ENCODE data around the gene NRN1L.
"Not testable (repeated sequence)": the region's sequence is repeated elsewhere in the genome, so short reads cannot be mapped to it uniquely, and the experiment has no call there.

NRN1L gene

DNA sequence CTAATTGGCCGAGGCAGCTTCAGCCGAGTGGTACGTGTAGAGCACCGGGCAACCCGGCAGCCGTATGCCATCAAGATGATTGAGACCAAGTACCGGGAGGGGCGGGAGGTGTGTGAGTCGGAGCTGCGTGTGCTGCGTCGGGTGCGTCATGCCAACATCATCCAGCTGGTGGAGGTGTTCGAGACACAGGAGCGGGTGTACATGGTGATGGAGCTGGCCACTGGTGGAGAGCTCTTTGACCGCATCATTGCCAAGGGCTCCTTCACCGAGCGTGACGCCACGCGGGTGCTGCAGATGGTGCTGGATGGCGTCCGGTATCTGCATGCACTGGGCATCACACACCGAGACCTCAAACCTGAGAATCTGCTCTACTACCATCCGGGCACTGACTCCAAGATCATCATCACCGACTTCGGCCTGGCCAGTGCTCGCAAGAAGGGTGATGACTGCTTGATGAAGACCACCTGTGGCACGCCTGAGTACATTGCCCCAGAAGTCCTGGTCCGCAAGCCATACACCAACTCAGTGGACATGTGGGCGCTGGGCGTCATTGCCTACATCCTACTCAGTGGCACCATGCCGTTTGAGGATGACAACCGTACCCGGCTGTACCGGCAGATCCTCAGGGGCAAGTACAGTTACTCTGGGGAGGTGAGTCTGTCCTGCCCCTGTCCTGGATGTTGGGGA, 24.5 kb downstream of the NRN1L start:
- Histone ChIP-seq H3K9ac (ENCODE audit: low read length) (no peak overlapping the region), H3K23ac (ENCODE audit: low read length) (no peak overlapping the region), H3K27ac (ENCODE audit: low read depth, low read length) (no peak overlapping the region), H3K79me1 (ENCODE audit: low read length) (no peaks in the 10 kb centered on the region), H3K27me3 (ENCODE audit: insufficient read depth, low read length) (no peaks in the 10 kb centered on the region), H3K4me1 (ENCODE audit: control insufficient read depth in 1 of 2, insufficient read depth in 2 of 2, low read length in 2 of 2) (no peaks in the 10 kb centered on the region), H3K36me3 (ENCODE audit: control insufficient read depth in 1 of 2, insufficient read depth in 2 of 2, low read length in 2 of 2) (peaks cover 20% of the 10 kb centered on the region in 2 experiments), H4K91ac (ENCODE audit: low read depth, low read length) (no peak overlapping the region), H2BK12ac (ENCODE audit: low read length) (no peak overlapping the region), H3K18ac (ENCODE audit: low read length) (no peak overlapping the region), H3K4ac (ENCODE audit: low read depth, low read length) (no peak overlapping the region), H2AK5ac (ENCODE audit: low read length) (no peak overlapping the region), H4K8ac (ENCODE audit: low read depth, low read length) (no peak overlapping the region), H3K79me2 (ENCODE audit: control insufficient read depth, insufficient read depth, low read length, poor library complexity) (no peaks in the 10 kb centered on the region), H2BK120ac (ENCODE audit: insufficient read depth, low read length, poor library complexity) (no peak overlapping the region), H2BK5ac (ENCODE audit: low read depth, low read length, poor library complexity) (no peak overlapping the region), H3K9me3 (ENCODE audit: insufficient read depth, low read depth, low read length) (peaks cover 2% of the 10 kb centered on the region), H2AFZ (ENCODE audit: insufficient read depth, low read length, poor library complexity) (no peak overlapping the region), H3K14ac (ENCODE audit: low read length) (no peak overlapping the region), H4K12ac (ENCODE audit: low read depth, low read length) (no peak overlapping the region), H3K4me3 (ENCODE audit: low read depth, low read length) (no peak overlapping the region), H3K4me2 (ENCODE audit: low read length) (no peak overlapping the region)
- WGBS (ENCODE audit: extremely low coverage, insufficient coverage, insufficient read length): no CpG with 5 or more reads among the region's 36 CpGs
- DNase-seq: no peak

DNA sequence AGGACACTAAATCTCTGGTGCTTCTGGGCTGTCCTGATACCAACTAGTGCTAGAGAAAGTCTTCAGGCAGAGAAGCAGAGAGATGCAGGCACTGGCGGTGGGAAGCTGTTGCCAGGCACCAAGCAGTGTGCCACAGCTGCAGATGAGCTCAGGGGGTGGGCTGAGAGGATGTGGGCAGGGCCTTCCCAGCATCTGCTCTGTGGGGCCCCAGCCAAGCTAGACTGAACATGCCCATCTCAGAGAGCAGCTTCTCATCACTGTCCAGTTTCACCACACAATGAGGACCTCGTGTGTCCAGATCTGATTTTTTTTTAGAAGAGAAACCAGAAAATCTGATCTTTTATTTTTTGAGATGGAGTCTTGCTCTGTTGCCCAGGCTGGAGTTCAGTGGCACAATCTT, 25.5 kb downstream of the NRN1L start:
- Histone ChIP-seq H4K8ac (ENCODE audit: low read depth, low read length) (no peak overlapping the region), H3K27ac (ENCODE audit: low read depth, low read length) (no peak overlapping the region), H2BK12ac (ENCODE audit: low read length) (no peak overlapping the region), H3K4ac (ENCODE audit: low read depth, low read length) (no peak overlapping the region), H3K18ac (ENCODE audit: low read length) (no peak overlapping the region), H3K9me3 (ENCODE audit: insufficient read depth, low read depth, low read length) (peaks cover 2% of the 10 kb centered on the region), H3K23ac (ENCODE audit: low read length) (peak overlapping the region; percentile 61), H2AK5ac (ENCODE audit: low read length) (no peak overlapping the region), H3K79me2 (ENCODE audit: control insufficient read depth, insufficient read depth, low read length, poor library complexity) (no peaks in the 10 kb centered on the region), H3K4me3 (ENCODE audit: low read depth, low read length) (no peak overlapping the region), H2BK5ac (ENCODE audit: low read depth, low read length, poor library complexity) (no peak overlapping the region), H3K79me1 (ENCODE audit: low read length) (no peaks in the 10 kb centered on the region), H4K12ac (ENCODE audit: low read depth, low read length) (no peak overlapping the region), H3K27me3 (ENCODE audit: insufficient read depth, low read length) (no peaks in the 10 kb centered on the region), H4K91ac (ENCODE audit: low read depth, low read length) (no peak overlapping the region), H3K9ac (ENCODE audit: low read length) (no peak overlapping the region), H3K14ac (ENCODE audit: low read length) (no peak overlapping the region), H2AFZ (ENCODE audit: insufficient read depth, low read length, poor library complexity) (no peak overlapping the region), H2BK120ac (ENCODE audit: insufficient read depth, low read length, poor library complexity) (no peak overlapping the region), H3K4me1 (ENCODE audit: control insufficient read depth in 1 of 2, insufficient read depth in 2 of 2, low read length in 2 of 2) (peaks cover 4 to 6% of the 10 kb centered on the region in 2 experiments), H3K4me2 (ENCODE audit: low read length) (no peak overlapping the region), H3K36me3 (ENCODE audit: control insufficient read depth in 1 of 2, insufficient read depth in 2 of 2, low read length in 2 of 2) (peaks cover 20% of the 10 kb centered on the region in 2 experiments)
- DNase-seq: no peak
- WGBS (ENCODE audit: extremely low coverage, insufficient coverage, insufficient read length): no CpG with 5 or more reads among the region's 2 CpGs

DNA sequence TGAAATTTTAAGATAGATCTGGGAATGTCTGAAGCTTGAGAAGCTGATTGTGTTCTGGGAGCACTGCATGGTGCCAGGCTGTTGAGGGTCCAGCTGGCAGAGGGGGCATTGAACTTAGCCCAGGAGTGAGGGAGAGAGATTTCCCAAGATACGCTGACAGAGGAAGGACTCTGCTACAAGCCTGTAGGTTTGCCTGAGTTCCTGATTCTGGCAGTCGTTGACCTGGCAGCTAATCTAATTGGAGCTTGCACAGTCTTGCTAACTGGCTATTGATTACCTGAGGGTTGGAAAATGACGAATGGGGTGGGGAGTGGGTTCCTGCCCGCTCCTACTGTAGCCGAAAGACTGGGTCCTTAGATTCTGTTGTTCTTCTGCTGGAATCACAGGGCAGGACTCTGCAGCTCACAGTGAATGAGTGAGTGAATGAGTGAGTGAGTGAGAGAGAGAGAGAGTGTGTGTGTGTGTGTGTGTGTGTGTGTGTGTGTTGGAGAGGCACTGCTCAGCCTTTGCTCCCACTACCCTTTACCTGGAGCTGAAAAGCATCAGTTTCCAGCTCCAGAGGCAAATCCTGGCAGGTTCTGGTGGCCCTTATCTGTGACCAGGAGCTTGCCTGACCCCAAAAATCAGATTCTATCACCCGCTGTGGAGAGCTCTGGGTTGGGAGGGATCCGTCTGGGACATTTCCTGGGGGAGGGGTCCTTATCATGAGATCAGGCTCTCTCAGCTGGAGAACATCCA, 30.2 kb downstream of the NRN1L start:
- DNase-seq: no peak

DNA sequence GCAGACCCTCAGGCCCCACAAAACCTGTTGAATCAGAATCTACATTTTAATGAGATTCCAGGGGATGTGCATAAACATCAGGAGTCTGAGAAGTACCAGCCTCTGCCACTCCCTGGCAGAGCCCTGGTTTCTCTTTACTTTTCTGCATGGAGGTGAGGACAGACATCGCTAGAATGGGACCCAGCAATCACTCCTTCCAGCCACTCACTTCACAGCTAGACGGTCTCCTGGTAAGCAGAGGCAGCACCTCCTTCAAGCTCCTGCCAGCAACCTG, 30.7 kb downstream of the NRN1L start:
- not testable (repeated sequence) for H3K9me3 ChIP-seq (ENCODE audit: insufficient read depth, low read depth, low read length); H2AK5ac ChIP-seq (ENCODE audit: low read length); H4K12ac ChIP-seq (ENCODE audit: low read depth, low read length); H2BK120ac ChIP-seq (ENCODE audit: insufficient read depth, low read length, poor library complexity); H4K91ac ChIP-seq (ENCODE audit: low read depth, low read length); H3K79me1 ChIP-seq (ENCODE audit: low read length); H3K4ac ChIP-seq (ENCODE audit: low read depth, low read length); H3K14ac ChIP-seq (ENCODE audit: low read length); H3K18ac ChIP-seq (ENCODE audit: low read length); H3K9ac ChIP-seq (ENCODE audit: low read length); H2BK12ac ChIP-seq (ENCODE audit: low read length); H3K23ac ChIP-seq (ENCODE audit: low read length); H2BK5ac ChIP-seq (ENCODE audit: low read depth, low read length, poor library complexity); H4K8ac ChIP-seq (ENCODE audit: low read depth, low read length); H3K4me2 ChIP-seq (ENCODE audit: low read length); H3K79me2 ChIP-seq (ENCODE audit: control insufficient read depth, insufficient read depth, low read length, poor library complexity); H2AFZ ChIP-seq (ENCODE audit: insufficient read depth, low read length, poor library complexity); H3K4me3 ChIP-seq (ENCODE audit: low read depth, low read length); DNase-seq; H3K27ac ChIP-seq (ENCODE audit: low read depth, low read length); H3K27me3 ChIP-seq (ENCODE audit: insufficient read depth, low read length)
- Histone ChIP-seq H3K36me3 (ENCODE audit: control insufficient read depth in 1 of 2, insufficient read depth in 2 of 2, low read length in 2 of 2) (peaks cover 8 to 15% of the 10 kb centered on the region in 2 experiments), H3K4me1 (ENCODE audit: control insufficient read depth in 1 of 2, insufficient read depth in 2 of 2, low read length in 2 of 2) (peaks cover 9 to 23% of the 10 kb centered on the region in 2 experiments)
- no CpG with 5 or more reads among the region's 2 CpGs for WGBS (ENCODE audit: extremely low coverage, insufficient coverage, insufficient read length)

More for the DNA sequence above, 30.2 kb downstream of the NRN1L start:
- H3K27me3 ChIP-seq (ENCODE audit: insufficient read depth, low read length): no peaks in the 10 kb centered on the region
- no peak overlapping the region for H4K91ac ChIP-seq (ENCODE audit: low read depth, low read length)
- no peak overlapping the region for H3K18ac ChIP-seq (ENCODE audit: low read length)
- no CpG with 5 or more reads among the region's 7 CpGs for WGBS (ENCODE audit: extremely low coverage, insufficient coverage, insufficient read length)
- H3K23ac ChIP-seq (ENCODE audit: low read length): no peak overlapping the region
- H3K79me1 ChIP-seq (ENCODE audit: low read length): no peaks in the 10 kb centered on the region
- H3K79me2 ChIP-seq (ENCODE audit: control insufficient read depth, insufficient read depth, low read length, poor library complexity): no peaks in the 10 kb centered on the region
- no peak overlapping the region for H2BK120ac ChIP-seq (ENCODE audit: insufficient read depth, low read length, poor library complexity)
- no peak overlapping the region for H3K4me2 ChIP-seq (ENCODE audit: low read length)
- H4K12ac ChIP-seq (ENCODE audit: low read depth, low read length): no peak overlapping the region
- H2AK5ac ChIP-seq (ENCODE audit: low read length): no peak overlapping the region
- peaks cover 9 to 23% of the 10 kb centered on the region in 2 experiments for H3K4me1 ChIP-seq (ENCODE audit: control insufficient read depth in 1 of 2, insufficient read depth in 2 of 2, low read length in 2 of 2)
- H2AFZ ChIP-seq (ENCODE audit: insufficient read depth, low read length, poor library complexity): no peak overlapping the region
- H2BK5ac ChIP-seq (ENCODE audit: low read depth, low read length, poor library complexity): no peak overlapping the region
- H3K9me3 ChIP-seq (ENCODE audit: insufficient read depth, low read depth, low read length): no peaks in the 10 kb centered on the region
- H3K14ac ChIP-seq (ENCODE audit: low read length): no peak overlapping the region
- no peak overlapping the region for H3K4ac ChIP-seq (ENCODE audit: low read depth, low read length)
- H3K4me3 ChIP-seq (ENCODE audit: low read depth, low read length): peak overlapping the region; percentile 23
- H3K36me3 ChIP-seq (ENCODE audit: control insufficient read depth in 1 of 2, insufficient read depth in 2 of 2, low read length in 2 of 2): peaks cover 10 to 16% of the 10 kb centered on the region in 2 experiments
- H2BK12ac ChIP-seq (ENCODE audit: low read length): no peak overlapping the region
- no peak overlapping the region for H4K8ac ChIP-seq (ENCODE audit: low read depth, low read length)
- H3K27ac ChIP-seq (ENCODE audit: low read depth, low read length): no peak overlapping the region
- no peak overlapping the region for H3K9ac ChIP-seq (ENCODE audit: low read length)
